HepG2 (cell line): Measurements from ENCODE around the gene MFF. TPM values are rescaled to one million over a fixed set of nuclear protein-coding genes. Genes with fewer than 3 reads are reported as not detected.

Experiments
- ATAC-seq: fragments of 200-7000 bp; cut with Tn5 transposase; 3 replicates; pipeline ENCODE4 v1.9.1; 2020; ENCODE audit warnings: mild to moderate bottlenecking, moderate library complexity
- BruUV-seq: library from RNA; stranded (reverse); fragments of 400-500 nt; replicated peaks from 2 replicates; lab custom pipeline; 2021; lab: Mats Ljungman, UMichigan
- CTCF ChIA-PET: fragments of 300-600 bp; formaldehyde crosslinking; extraction: SDS; loops from one replicate; lab custom pipeline; 2021; ENCODE audit warnings: low total read pairs, inconsistent platforms, low intra/inter-chr PET ratio; lab: Yijun Ruan, JAX
- POLR2A ChIA-PET: fragments of 350-600 bp; sonication (Branson Sonifier 250); formaldehyde crosslinking; loops from one replicate; lab custom pipeline; 2020; ENCODE audit warnings: antibody characterized with exemption, inconsistent platforms; lab: Yijun Ruan, JAX
- DNase-seq: peaks from one replicate; pipeline ENCODE4 v3.0.0-alpha.2; 2015; ENCODE audit warnings: low spot score
- FAIRE-seq: peaks from 3 replicates; lab custom pipeline; 2011; peaks lifted over from hg19 to GRCh38; lab: Jason Lieb, UNC
- H2AFZ ChIP-seq: one replicate; pipeline ENCODE4 v1.6.1; 2011; ENCODE audit warnings: low read length, inconsistent platforms
- H3K27ac ChIP-seq: fragments of 300-600 bp; 3 replicates; pipeline ENCODE4 v1.8.0; 2011; ENCODE audit warnings: mixed run types, mild to moderate bottlenecking, mixed read lengths, low read length, inconsistent platforms; ENCODE audit not compliant: insufficient read depth; ENCODE audit errors: extremely low read length
- H3K27me3 ChIP-seq, 2 experiments: fragments of 200-600 bp in 1 of 2; 2 replicates in 1 of 2; 3 replicates in 1 of 2; pipeline versions ENCODE4 v1.6.0 to v1.8.0; 2011; ENCODE audit warnings: low read length in 2 of 2, mild to moderate bottlenecking in 2 of 2, moderate library complexity in 2 of 2, inconsistent platforms in 1 of 2; ENCODE audit not compliant: insufficient read depth in 2 of 2, control insufficient read depth in 1 of 2
- H3K36me3 ChIP-seq, 2 experiments: fragments of 200-600 bp in 1 of 2; replicated peaks in 1 of 2; 2 replicates in 1 of 2; 3 replicates in 1 of 2; pipeline versions ENCODE4 v1.5.1 to v1.8.0; 2011; ENCODE audit warnings: low read length in 2 of 2, inconsistent platforms in 1 of 2; ENCODE audit not compliant: insufficient read depth in 2 of 2, control insufficient read depth in 1 of 2
- H3K4me1 ChIP-seq: 2 replicates; pipeline ENCODE4 v1.5.1; 2012; ENCODE audit warnings: low read length, inconsistent platforms; ENCODE audit not compliant: insufficient read depth
- H3K4me2 ChIP-seq: 2 replicates; pipeline ENCODE4 v1.6.0; 2011; ENCODE audit warnings: low read depth, low read length, inconsistent platforms
- H3K4me3 ChIP-seq, 3 experiments: fragments of 200-600 bp in 1 of 3; sonication (generic), shearing (Covaris generic) in 1 of 3; replicated peaks in 1 of 3; 2 replicates each; pipeline ENCODE4 v1.5.1; 2011 to 2016; ENCODE audit warnings: low read length in 3 of 3, inconsistent platforms in 2 of 3, low read depth in 2 of 3, mild to moderate bottlenecking in 2 of 3, control low read depth in 1 of 3, mixed read lengths in 1 of 3; ENCODE audit not compliant: insufficient read depth in 1 of 3
- H3K79me2 ChIP-seq: one replicate; pipeline ENCODE4 v1.6.1; 2011; ENCODE audit warnings: low read length, inconsistent platforms; ENCODE audit not compliant: insufficient read depth
- H3K9ac ChIP-seq: 2 replicates; pipeline ENCODE4 v1.6.0; 2011; ENCODE audit warnings: mild to moderate bottlenecking, low read depth, low read length, inconsistent platforms; ENCODE audit not compliant: insufficient read depth
- H3K9me3 ChIP-seq: 2 replicates; pipeline ENCODE4 v1.5.1; 2012; ENCODE audit warnings: mild to moderate bottlenecking, low read length
- H4K20me1 ChIP-seq: 2 replicates; pipeline ENCODE4 v1.6.0; 2011; ENCODE audit warnings: inconsistent platforms, mild to moderate bottlenecking, low read length, moderate library complexity; ENCODE audit not compliant: insufficient read depth
- BRCA1 ChIP-seq: sonication (generic); formaldehyde crosslinking; IDR thresholded peaks from 2 replicates; pipeline ENCODE4 v1.4.0; 2020; ENCODE audit warnings: missing genetic modification reagents
- HNRNPL ChIP-seq: fragments of 200-400 bp; formaldehyde crosslinking; IDR thresholded peaks from 2 replicates; pipeline ENCODE4 v1.6.1; 2017; ENCODE audit warnings: mild to moderate bottlenecking, low read depth, low read length
- NCOA2 ChIP-seq: sonication (generic); formaldehyde crosslinking; IDR thresholded peaks from 2 replicates; pipeline ENCODE4 v1.8.0; 2022; ENCODE audit warnings: inconsistent platforms
- POLR2G ChIP-seq: fragments of 200-400 bp; formaldehyde crosslinking; IDR thresholded peaks from 2 replicates; pipeline ENCODE4 v1.6.1; 2018; ENCODE audit warnings: mild to moderate bottlenecking, low read depth, low read length, moderate library complexity
- PTBP1 ChIP-seq: fragments of 200-400 bp; formaldehyde crosslinking; IDR thresholded peaks from 2 replicates; pipeline ENCODE4 v1.6.1; 2018; ENCODE audit warnings: low read length, low read depth; ENCODE audit not compliant: poor library complexity, severe bottlenecking
- SCMH1 ChIP-seq: sonication (generic); formaldehyde crosslinking; IDR thresholded peaks from 2 replicates; pipeline ENCODE4 v1.9.0; 2021; ENCODE audit warnings: missing genetic modification reagents, mild to moderate bottlenecking, borderline replicate concordance
- SIX1 ChIP-seq: sonication (generic); formaldehyde crosslinking; IDR thresholded peaks from 2 replicates; pipeline ENCODE4 v1.4.0; 2020; ENCODE audit warnings: missing genetic modification reagents, borderline replicate concordance
- SKIL ChIP-seq: sonication (generic); formaldehyde crosslinking; IDR thresholded peaks from 2 replicates; pipeline ENCODE4 v1.8.0; 2022; ENCODE audit warnings: missing genetic modification reagents, mild to moderate bottlenecking, moderate library complexity, borderline replicate concordance
- SYNCRIP ChIP-seq: fragments of 200-400 bp; formaldehyde crosslinking; IDR thresholded peaks from 2 replicates; pipeline ENCODE4 v1.6.1; 2018; ENCODE audit warnings: mild to moderate bottlenecking, low read depth, low read length; ENCODE audit not compliant: insufficient read depth
- TCF7 ChIP-seq: sonication (generic); IDR thresholded peaks from 2 replicates; pipeline ENCODE4 v1.6.1; 2016; ENCODE audit warnings: antibody characterized with exemption, low read depth
- ZFP36L1 ChIP-seq: sonication (generic); formaldehyde crosslinking; IDR thresholded peaks from 2 replicates; pipeline ENCODE4 v1.8.0; 2022; ENCODE audit warnings: mild to moderate bottlenecking, missing genetic modification reagents, moderate library complexity
- ZNF18 ChIP-seq: sonication (generic); formaldehyde crosslinking; IDR thresholded peaks from 2 replicates; pipeline ENCODE4 v1.8.0; 2022; ENCODE audit warnings: mild to moderate bottlenecking, missing genetic modification reagents; ENCODE audit not compliant: insufficient replicate concordance
- ZNF670 ChIP-seq: sonication (generic); formaldehyde crosslinking; IDR thresholded peaks from 2 replicates; pipeline ENCODE4 v1.8.0; 2022; ENCODE audit warnings: mild to moderate bottlenecking, missing genetic modification reagents, borderline replicate concordance
- ZNF672 ChIP-seq: sonication (generic); formaldehyde crosslinking; IDR thresholded peaks from 2 replicates; pipeline ENCODE4 v1.8.1; 2022; ENCODE audit warnings: missing genetic modification reagents
- ZNF691 ChIP-seq: sonication (generic); formaldehyde crosslinking; IDR thresholded peaks from 2 replicates; pipeline ENCODE4 v1.4.0; 2020; ENCODE audit warnings: missing genetic modification reagents, low read depth, mild to moderate bottlenecking, borderline replicate concordance
- ZNF766 ChIP-seq: sonication (generic); formaldehyde crosslinking; IDR thresholded peaks from 2 replicates; pipeline ENCODE4 v1.5.0; 2020; ENCODE audit warnings: missing genetic modification reagents, borderline replicate concordance
- WGBS: methylation state at CpG from one replicate; pipeline ENCODE4 v1.1.6; 2017; ENCODE audit warnings: low lambda C conversion rate; 5-methylcytosine and 5-hydroxymethylcytosine counted together
- in situ Hi-C: cut with HindIII; loops from 2 replicates; pipeline ENCODE4 v1.10.0; 2017; ENCODE audit warnings: low pct_unique_long_range_greater_than_20kb; ENCODE audit not compliant: extremely low pct_ligation_motif_present
- intact Hi-C: fragments of 100-400 bp; cut with micrococcal nuclease; formaldehyde crosslinking; loops from one replicate; pipeline ENCODE4 v1.10.0; 2022; ENCODE audit not compliant: unreplicated experiment
- polyA plus RNA-seq, 8 experiments: library from polyadenylated mRNA; depleted of rRNA in 3 of 8; stranded (reverse) in 7 of 8; unstranded in 1 of 8; fragments of >200 nt; fragmentation: Illumina TruSeq in 4 of 8; extraction: Trizol in 4 of 8; gene quantifications; 2 replicates each; pipeline versions ENCODE4 v1.2.1 to v1.2.3, GENCODE V29; 2011 to 2016; ENCODE audit warnings: low read depth in 4 of 8, missing spikeins in 1 of 8, mixed read lengths in 1 of 8; ENCODE audit not compliant: insufficient read depth in 1 of 8
- total RNA-seq, 5 experiments: library from RNA; depleted of rRNA; stranded (reverse); fragments of >200 nt; fragmentation: Illumina TruSeq; extraction: Trizol; gene quantifications; 2 replicates each; pipeline ENCODE4 v1.2.3, GENCODE V29; 2016; ENCODE audit warnings: low read depth in 1 of 5
- TF ChIP-seq, protein P1 (sequence below): sonication (generic); formaldehyde crosslinking; IDR thresholded peaks from 2 replicates; pipeline ENCODE4 v1.4.0; 2020; ENCODE audit warnings: mild to moderate bottlenecking, missing genetic modification reagents
- TF ChIP-seq, protein P2 (sequence below): IDR thresholded peaks from 2 replicates; pipeline ENCODE4 v1.6.1; 2016

The MFF gene
- total and polyA plus RNA-seq, 2 of the 13 experiments (the other 11 are each of a cell fraction or from before 2014, with no cell fraction given): 81.9 to 156 TPM

GRCh38 chr2:227383686-227384085 lies 58.6 kb downstream of the MFF start (continued):
- TF ChIP-seq SKIL (CRISPR knock-in tag): no peak

GRCh38 chr2:227386630-227387029 lies 61.6 kb downstream of the MFF start:
- no peaks in the 10 kb centered on the region for H3K79me2 ChIP-seq
- no peak overlapping the region for H3K4me2 ChIP-seq
- WGBS: 17% methylated on average over 6 of the region's 6 CpGs
- ChIA-PET CTCF (no interaction called here), POLR2A (interaction anchor here (0.6 kb wide), 1 partner anchor 86 kb away, joined by 5 read pairs; no protein-coding TSS in a partner anchor)
- in situ Hi-C loops (no loop called here), intact Hi-C loops (no loop called here)
- H3K4me1 ChIP-seq: peaks cover 4% of the 10 kb centered on the region; the same call in 1 of the 2 replicates
- H3K4me3 ChIP-seq: no peak overlapping the region
- FAIRE-seq (no peak), DNase-seq (no peak), ATAC-seq (no peak)
- no TSS peak for BruUV-seq
- H3K9ac ChIP-seq: no peak overlapping the region
- H2AFZ ChIP-seq: no peak overlapping the region
- no peaks in the 10 kb centered on the region for H4K20me1 ChIP-seq
- H3K36me3 ChIP-seq: no peaks in the 10 kb centered on the region
- H3K27me3 ChIP-seq: peaks cover 0 to 15% of the 10 kb centered on the region in 2 experiments; a peak in 2 of 5 replicates
- no peaks in the 10 kb centered on the region for H3K9me3 ChIP-seq
- H3K27ac ChIP-seq: no peak overlapping the region
- TF ChIP-seq SCMH1 (CRISPR knock-in tag) (no peak), TCF7 (no peak), ZNF670 (CRISPR knock-in tag) (no peak), PTBP1 (no peak), SIX1 (no peak), ZNF766 (no peak), HNRNPL (no peak), ZNF18 (CRISPR knock-in tag) (no peak), NCOA2 (no peak), BRCA1 (CRISPR knock-in tag) (no peak), ZNF691 (no peak), POLR2G (no peak), SYNCRIP (no peak), ZNF672 (CRISPR knock-in tag) (no peak), ZFP36L1 (CRISPR knock-in tag) (no peak)
- TF ChIP-seq, protein P1, sequence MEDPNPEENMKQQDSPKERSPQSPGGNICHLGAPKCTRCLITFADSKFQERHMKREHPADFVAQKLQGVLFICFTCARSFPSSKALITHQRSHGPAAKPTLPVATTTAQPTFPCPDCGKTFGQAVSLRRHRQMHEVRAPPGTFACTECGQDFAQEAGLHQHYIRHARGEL (CRISPR knock-in tag): no peak
- TF ChIP-seq, protein P2, sequence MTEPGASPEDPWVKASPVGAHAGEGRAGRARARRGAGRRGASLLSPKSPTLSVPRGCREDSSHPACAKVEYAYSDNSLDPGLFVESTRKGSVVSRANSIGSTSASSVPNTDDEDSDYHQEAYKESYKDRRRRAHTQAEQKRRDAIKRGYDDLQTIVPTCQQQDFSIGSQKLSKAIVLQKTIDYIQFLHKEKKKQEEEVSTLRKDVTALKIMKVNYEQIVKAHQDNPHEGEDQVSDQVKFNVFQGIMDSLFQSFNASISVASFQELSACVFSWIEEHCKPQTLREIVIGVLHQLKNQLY: no peak
